Adipocyte (in vitro differentiated cells): ENCODE measurements around the gene TNS1.

Experiments
- DNase-seq: peaks from one replicate; pipeline ENCODE4 v3.0.0-alpha.2; 2015; ENCODE audit warnings: low read depth
- H3K27me3 ChIP-seq: replicated peaks from 2 replicates; pipeline ENCODE4 v1.7.0; 2013; ENCODE audit warnings: mild to moderate bottlenecking, low read length, moderate library complexity; ENCODE audit not compliant: control insufficient read depth, insufficient read depth
- H3K36me3 ChIP-seq: 2 replicates; pipeline ENCODE4 v1.7.0; 2013; ENCODE audit warnings: low read length, mild to moderate bottlenecking, moderate library complexity; ENCODE audit not compliant: control insufficient read depth, insufficient read depth, severe bottlenecking
- H3K4me1 ChIP-seq: 2 replicates; pipeline ENCODE4 v1.7.0; 2013; ENCODE audit warnings: mild to moderate bottlenecking, low read length, moderate library complexity; ENCODE audit not compliant: control insufficient read depth, insufficient read depth
- H3K4me3 ChIP-seq: 2 replicates; pipeline ENCODE4 v1.7.0; 2013; ENCODE audit warnings: mild to moderate bottlenecking, low read length, moderate library complexity
- H3K9ac ChIP-seq: 2 replicates; pipeline ENCODE4 v1.7.0; 2013; ENCODE audit warnings: mild to moderate bottlenecking, low read length, moderate library complexity
- H3K9me3 ChIP-seq: 2 replicates; pipeline ENCODE4 v1.7.0; 2013; ENCODE audit warnings: mild to moderate bottlenecking, low read length, moderate library complexity; ENCODE audit not compliant: control insufficient read depth

The TNS1 gene

DNA sequence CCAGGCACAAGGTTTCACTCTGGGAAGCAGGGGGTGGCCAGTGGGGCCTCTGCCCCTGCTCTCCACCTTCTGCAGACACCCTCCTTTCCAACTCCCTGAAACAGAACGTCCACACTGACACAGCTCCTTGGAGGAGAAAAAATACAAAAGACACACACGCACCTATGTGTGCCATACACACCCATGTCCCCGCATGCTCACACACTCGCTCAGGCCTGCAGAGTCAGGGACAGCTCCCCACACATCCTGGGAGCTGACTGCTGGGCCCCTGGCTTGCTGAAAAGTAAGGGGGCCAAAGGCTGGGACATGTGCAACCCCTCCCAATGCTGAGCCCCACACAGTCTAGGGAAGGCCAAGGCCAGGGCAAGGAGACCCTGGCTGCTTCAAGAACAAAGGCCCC lies 200.5 kb downstream of the TNS1 start:
- H3K4me1 ChIP-seq = peaks cover 26% of the 10 kb centered on the region
- no peak for DNase-seq

GRCh38 chr2:217801711-217802110 lies 201.1 kb downstream of the TNS1 start:
- H3K4me3 ChIP-seq = no peak overlapping the region
- H3K4me1 ChIP-seq = peaks cover 21% of the 10 kb centered on the region
- H3K36me3 ChIP-seq = peaks cover 79% of the 10 kb centered on the region
- no peak for DNase-seq
- H3K9me3 ChIP-seq = no peaks in the 10 kb centered on the region
- no peak overlapping the region for H3K9ac ChIP-seq
- H3K27me3 ChIP-seq = no peaks in the 10 kb centered on the region

More for the DNA sequence above, 200.5 kb downstream of the TNS1 start:
- Histone ChIP-seq H3K9ac (no peak overlapping the region), H3K36me3 (peaks cover 85% of the 10 kb centered on the region), H3K9me3 (no peaks in the 10 kb centered on the region), H3K27me3 (no peaks in the 10 kb centered on the region), H3K4me3 (no peak overlapping the region)

DNA sequence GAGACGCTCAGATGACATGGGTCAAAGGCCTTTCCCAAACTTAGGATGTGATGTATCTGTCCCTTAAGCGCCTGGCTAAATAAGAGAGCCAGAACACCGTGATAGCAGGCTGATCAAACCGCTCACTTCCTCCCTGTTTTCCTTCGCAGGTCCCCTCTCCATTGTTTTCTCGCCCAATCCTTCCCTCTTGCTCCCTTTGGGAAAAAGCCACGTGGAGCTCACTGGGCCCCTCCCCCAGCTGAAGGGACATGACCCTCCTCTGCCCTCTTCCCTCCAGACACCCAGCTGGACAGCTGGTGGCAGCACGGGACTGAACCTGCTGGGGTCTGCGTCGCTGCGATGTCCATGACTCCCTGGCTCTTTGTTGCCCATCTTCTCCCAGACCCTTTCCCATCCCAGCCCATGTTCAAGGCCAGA lies 201.7 kb downstream of the TNS1 start:
- DNase-seq = no peak
- Histone ChIP-seq H3K27me3 (no peaks in the 10 kb centered on the region), H3K36me3 (peaks cover 73% of the 10 kb centered on the region), H3K4me3 (no peak overlapping the region), H3K4me1 (peaks cover 18% of the 10 kb centered on the region), H3K9ac (no peak overlapping the region), H3K9me3 (no peaks in the 10 kb centered on the region)

- no peak for DNase-seq
- peaks cover 69% of the 10 kb centered on the region for H3K36me3 ChIP-seq
- H3K27me3 ChIP-seq = no peaks in the 10 kb centered on the region
- H3K9me3 ChIP-seq = no peaks in the 10 kb centered on the region
- H3K4me3 ChIP-seq = no peak overlapping the region
- peaks cover 15% of the 10 kb centered on the region for H3K4me1 ChIP-seq
- no peak overlapping the region for H3K9ac ChIP-seq
Measured at GRCh38 chr2:217800433-217801114, 202.2 kb downstream of the TNS1 start.

- no peaks in the 10 kb centered on the region for H3K9me3 ChIP-seq
- H3K27me3 ChIP-seq = no peaks in the 10 kb centered on the region
- H3K4me1 ChIP-seq = peaks cover 15% of the 10 kb centered on the region
- H3K4me3 ChIP-seq = no peak overlapping the region
- H3K36me3 ChIP-seq = peaks cover 67% of the 10 kb centered on the region
- no peak for DNase-seq
- H3K9ac ChIP-seq = no peak overlapping the region
Measured at GRCh38 chr2:217799563-217800432, 203.0 kb downstream of the TNS1 start.

DNA sequence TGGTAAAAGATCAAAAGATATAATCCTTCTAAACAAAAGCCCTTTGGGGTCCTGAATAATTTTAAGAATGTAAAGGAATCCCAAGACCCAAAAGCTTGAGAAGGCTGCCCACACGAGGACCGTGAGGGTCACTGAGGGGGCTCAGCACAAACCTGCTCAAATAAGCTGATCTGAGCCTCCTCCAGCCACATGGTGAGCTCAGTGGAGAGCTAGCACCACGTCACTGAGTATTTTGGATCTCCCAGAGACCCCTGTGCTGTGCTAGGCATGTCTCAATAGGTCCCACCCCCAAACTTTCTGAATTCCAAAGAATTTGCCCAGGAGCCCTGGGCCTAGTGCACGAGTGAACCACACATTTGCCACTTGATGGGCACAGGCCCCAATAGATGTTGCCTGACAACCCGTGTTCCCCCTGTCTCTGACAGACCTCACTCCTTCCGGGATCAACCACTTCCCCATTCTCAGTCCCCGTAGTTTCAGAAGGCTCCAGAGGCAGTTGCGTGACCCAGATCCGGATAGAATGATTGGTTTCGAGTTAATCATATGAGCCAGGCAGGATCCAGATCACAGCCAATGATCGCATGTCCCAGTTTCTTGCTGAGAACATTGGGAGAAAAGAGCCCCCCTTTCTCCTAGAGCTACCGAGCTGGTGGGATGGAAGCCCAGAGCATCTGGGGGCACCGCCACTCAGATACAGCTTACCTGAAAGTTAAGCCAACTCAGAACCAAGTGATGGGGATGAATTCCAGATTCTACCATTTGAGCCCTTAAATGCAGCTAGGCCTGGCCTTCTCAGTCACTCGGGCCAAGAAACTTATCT lies 203.8 kb downstream of the TNS1 start:
- H3K4me3 ChIP-seq = no peak overlapping the region
- no peaks in the 10 kb centered on the region for H3K9me3 ChIP-seq
- no peak overlapping the region for H3K9ac ChIP-seq
- peaks cover 59% of the 10 kb centered on the region for H3K36me3 ChIP-seq
- DNase-seq = no peak
- no peaks in the 10 kb centered on the region for H3K27me3 ChIP-seq
- H3K4me1 ChIP-seq = peaks cover 22% of the 10 kb centered on the region

DNA sequence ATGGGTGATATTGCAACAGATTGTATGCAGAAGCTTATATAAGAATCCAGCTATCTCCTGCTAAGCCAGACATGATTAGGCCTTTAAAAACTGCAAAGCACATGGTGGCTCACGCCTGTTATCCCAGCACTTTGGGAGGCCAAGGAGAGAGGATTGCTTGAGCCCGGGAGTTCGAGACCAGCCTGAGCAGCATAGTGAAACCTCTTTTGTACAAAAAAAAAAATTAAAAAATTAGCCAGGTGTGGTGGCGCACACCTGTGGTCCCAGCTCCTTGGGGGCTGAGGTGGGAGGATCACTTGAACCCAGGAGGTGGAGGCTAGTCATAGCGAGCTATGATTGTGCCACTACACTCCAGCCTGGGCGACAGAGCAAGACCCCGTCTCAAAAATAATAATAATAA lies 204.6 kb downstream of the TNS1 start:
- no peaks in the 10 kb centered on the region for H3K27me3 ChIP-seq
- H3K4me1 ChIP-seq = peaks cover 30% of the 10 kb centered on the region
- no peak overlapping the region for H3K4me3 ChIP-seq
- H3K36me3 ChIP-seq = peaks cover 51% of the 10 kb centered on the region
- H3K9ac ChIP-seq = no peak overlapping the region
- no peaks in the 10 kb centered on the region for H3K9me3 ChIP-seq
- no peak for DNase-seq

- Histone ChIP-seq H3K9me3 (no peaks in the 10 kb centered on the region), H3K4me1 (peaks cover 34% of the 10 kb centered on the region), H3K27me3 (no peaks in the 10 kb centered on the region), H3K4me3 (no peak overlapping the region), H3K36me3 (peaks cover 46% of the 10 kb centered on the region), H3K9ac (no peak overlapping the region)
- DNase-seq = no peak
Measured at GRCh38 chr2:217797661-217798069, 205.1 kb downstream of the TNS1 start.

DNA sequence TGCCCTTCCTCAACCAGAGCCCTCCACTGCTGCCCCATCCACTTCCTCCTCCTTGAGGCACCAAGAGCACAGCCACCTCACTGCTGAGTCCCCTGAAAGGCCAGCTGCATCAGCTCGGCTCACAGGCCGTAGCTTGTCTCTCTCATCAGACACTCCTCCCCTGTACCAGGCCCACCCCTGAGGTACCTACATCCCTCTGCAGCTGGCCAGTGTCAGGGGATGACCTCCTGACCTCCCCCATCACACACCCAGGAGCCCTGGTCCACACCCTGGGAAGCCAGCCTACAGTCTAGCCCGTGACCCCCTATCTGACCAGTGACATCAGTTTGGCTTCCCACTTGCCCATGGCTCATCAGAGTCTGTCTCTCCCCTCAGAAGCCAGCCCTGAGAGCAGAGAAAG lies 205.6 kb downstream of the TNS1 start:
- Histone ChIP-seq H3K9ac (no peak overlapping the region), H3K9me3 (no peaks in the 10 kb centered on the region), H3K36me3 (peaks cover 41% of the 10 kb centered on the region), H3K27me3 (no peaks in the 10 kb centered on the region), H3K4me1 (peaks cover 34% of the 10 kb centered on the region), H3K4me3 (no peak overlapping the region)
- DNase-seq = no peak

DNA sequence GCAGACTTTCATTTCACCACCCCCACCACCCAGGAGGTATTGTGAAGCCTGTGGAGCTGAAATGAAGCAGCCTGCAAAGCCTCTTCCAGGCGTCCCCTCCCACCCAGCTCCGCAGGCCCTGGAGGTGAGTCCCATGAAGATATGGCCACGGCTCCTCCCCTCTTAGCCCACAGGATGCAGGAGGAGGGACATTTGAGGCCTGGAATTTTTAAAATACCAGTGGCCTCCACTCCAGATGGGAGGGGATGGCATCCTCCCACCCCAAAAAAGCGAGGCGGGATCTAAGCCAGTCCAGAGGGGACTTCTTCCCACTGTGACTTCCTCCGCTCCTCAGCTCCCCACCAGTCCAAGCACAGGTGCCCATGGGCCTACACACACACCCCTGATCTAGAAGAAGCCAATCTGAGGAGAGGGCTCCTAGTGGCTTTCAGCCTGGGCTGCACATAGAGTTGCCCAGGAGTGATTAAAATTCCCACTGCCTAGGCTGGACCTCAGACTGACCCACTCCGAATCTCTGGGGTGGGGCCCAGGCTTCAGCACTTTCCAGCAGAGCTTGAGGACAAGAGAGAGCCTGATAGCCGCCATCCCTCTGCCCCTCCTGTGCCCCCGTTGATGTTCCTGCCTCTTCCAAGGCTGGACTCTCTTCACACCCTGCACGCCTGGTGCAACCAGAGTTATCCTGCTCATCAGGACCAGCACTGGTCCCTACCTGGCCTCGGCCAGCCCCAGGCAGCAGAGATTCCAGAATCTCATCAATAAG lies 206.9 kb downstream of the TNS1 start:
- H3K9ac ChIP-seq = no peak overlapping the region
- DNase-seq = no peak
- no peak overlapping the region for H3K4me3 ChIP-seq
- peaks cover 42% of the 10 kb centered on the region for H3K4me1 ChIP-seq
- peaks cover 28% of the 10 kb centered on the region for H3K36me3 ChIP-seq
- no peaks in the 10 kb centered on the region for H3K9me3 ChIP-seq
- no peaks in the 10 kb centered on the region for H3K27me3 ChIP-seq
